Panc1 (cell line): ENCODE data around the gene MECR. TPM values are rescaled to one million over a fixed set of nuclear protein-coding genes. Genes with fewer than 3 reads are reported as not detected.

Source experiments
- ATAC-seq: fragments of 200-7000 bp; cut with Tn5 transposase; 2 replicates; pipeline ENCODE4 v1.9.1; 2020; ENCODE audit warnings: mild to moderate bottlenecking, moderate library complexity
- BruUV-seq: library from RNA; stranded (reverse); fragments of 400-500 nt; replicated peaks from 2 replicates; lab custom pipeline; 2021; lab: Mats Ljungman, UMichigan
- CTCF ChIA-PET: fragments of 300-600 bp; sonication (Branson Sonifier 250); formaldehyde crosslinking; loops from one replicate; lab custom pipeline; 2022; ENCODE audit warnings: antibody characterized with exemption; lab: Charles Lee
- POLR2A ChIA-PET: fragments of 300-600 bp; sonication (Branson Sonifier 250); formaldehyde crosslinking; loops from one replicate; lab custom pipeline; 2022; ENCODE audit warnings: antibody characterized with exemption; lab: Charles Lee
- DNase-seq: peaks from one replicate; pipeline ENCODE4 v3.0.0-alpha.2; 2010; ENCODE audit warnings: low read depth, low spot score
- H3K27ac ChIP-seq: 2 replicates; pipeline ENCODE4 v1.5.1; 2011; ENCODE audit warnings: mild to moderate bottlenecking, low read length, inconsistent platforms
- H3K27me3 ChIP-seq: fragments of 200-500 bp; sonication (Bioruptor generic); 2 replicates; pipeline ENCODE4 v1.6.0; 2014; ENCODE audit warnings: low read length, inconsistent platforms; ENCODE audit not compliant: control insufficient read depth, insufficient read depth
- H3K36me3 ChIP-seq: fragments of 200-500 bp; sonication (Bioruptor generic); 2 replicates; pipeline ENCODE4 v1.5.1; 2014; ENCODE audit warnings: inconsistent platforms, mild to moderate bottlenecking, low read length, moderate library complexity; ENCODE audit not compliant: control insufficient read depth, insufficient read depth
- H3K4me1 ChIP-seq: 2 replicates; pipeline ENCODE4 v1.5.1; 2011; ENCODE audit warnings: inconsistent platforms, mild to moderate bottlenecking, low read length, moderate library complexity; ENCODE audit not compliant: control insufficient read depth, insufficient read depth
- H3K4me3 ChIP-seq, 2 experiments: 2 replicates each; pipeline ENCODE4 v1.5.1; 2011 to 2012; ENCODE audit warnings: low read depth in 2 of 2, low read length in 2 of 2, mild to moderate bottlenecking in 2 of 2, inconsistent platforms in 1 of 2, moderate library complexity in 1 of 2
- H3K9me3 ChIP-seq: fragments of 200-500 bp; sonication (Bioruptor generic); 2 replicates; pipeline ENCODE4 v1.5.1; 2014; ENCODE audit warnings: low read depth, mild to moderate bottlenecking, inconsistent platforms, low read length, moderate library complexity; ENCODE audit not compliant: control insufficient read depth, insufficient read depth
- POLR2AphosphoS5 ChIP-seq: IDR thresholded peaks from 2 replicates; pipeline ENCODE4 v1.6.1; 2012; ENCODE audit warnings: mild to moderate bottlenecking, low read depth, low read length, moderate library complexity
- SIN3A ChIP-seq: IDR thresholded peaks from 2 replicates; pipeline ENCODE4 v1.6.1; 2012; ENCODE audit warnings: low read depth, mild to moderate bottlenecking, low read length, moderate library complexity, borderline replicate concordance; ENCODE audit not compliant: insufficient read depth
- TCF7L2 ChIP-seq: IDR thresholded peaks from 2 replicates; pipeline ENCODE4 v1.6.1; 2011; ENCODE audit warnings: mild to moderate bottlenecking, low read depth, low read length, inconsistent platforms
- in situ Hi-C: cut with HindIII; loops from 2 replicates; pipeline ENCODE4 v1.10.0; 2016; ENCODE audit warnings: low sequenced_read_pairs, low pct_unique_long_range_greater_than_20kb
- intact Hi-C: fragments of 100-400 bp; cut with micrococcal nuclease; formaldehyde crosslinking; loops from one replicate; pipeline ENCODE4 v1.10.0; 2022; ENCODE audit not compliant: unreplicated experiment
- total RNA-seq: library from RNA; stranded (reverse); gene quantifications from one replicate; pipeline ENCODE4 v1.2.1, GENCODE V29; 2021; ENCODE audit not compliant: unreplicated experiment
- TF ChIP-seq, protein P1 (sequence below): fragments of 450-650 bp; IDR thresholded peaks from 2 replicates; pipeline ENCODE4 v1.5.1; 2017; ENCODE audit warnings: mild to moderate bottlenecking
- TF ChIP-seq, protein P2 (sequence below), 2 experiments: IDR thresholded peaks; 2 replicates each; pipeline ENCODE4 v1.6.1; 2011 to 2012; ENCODE audit warnings: low read depth in 2 of 2, control low read depth in 1 of 2, low read length in 1 of 2, mild to moderate bottlenecking in 1 of 2, moderate library complexity in 1 of 2; ENCODE audit not compliant: insufficient read depth in 1 of 2

MECR gene
- total RNA-seq, 1 experiment from 2014 or later: 25.7 TPM

GRCh38 chr1:29227511-29227910 is 3.2 kb downstream of the MECR start:
- intact Hi-C loops (no loop called here), in situ Hi-C loops (no loop called here)
- no TSS peak for BruUV-seq
- ChIA-PET CTCF (no interaction called here), POLR2A (no interaction called here)
- no peak for DNase-seq
- Histone ChIP-seq H3K36me3 (no peaks in the 10 kb centered on the region; the same call in 1 of the 2 replicates), H3K4me3 (no peak overlapping the region), H3K9me3 (no peaks in the 10 kb centered on the region), H3K4me1 (peaks cover 10% of the 10 kb centered on the region), H3K27me3 (no peaks in the 10 kb centered on the region), H3K27ac (no peak overlapping the region)
- TF ChIP-seq, protein P1, sequence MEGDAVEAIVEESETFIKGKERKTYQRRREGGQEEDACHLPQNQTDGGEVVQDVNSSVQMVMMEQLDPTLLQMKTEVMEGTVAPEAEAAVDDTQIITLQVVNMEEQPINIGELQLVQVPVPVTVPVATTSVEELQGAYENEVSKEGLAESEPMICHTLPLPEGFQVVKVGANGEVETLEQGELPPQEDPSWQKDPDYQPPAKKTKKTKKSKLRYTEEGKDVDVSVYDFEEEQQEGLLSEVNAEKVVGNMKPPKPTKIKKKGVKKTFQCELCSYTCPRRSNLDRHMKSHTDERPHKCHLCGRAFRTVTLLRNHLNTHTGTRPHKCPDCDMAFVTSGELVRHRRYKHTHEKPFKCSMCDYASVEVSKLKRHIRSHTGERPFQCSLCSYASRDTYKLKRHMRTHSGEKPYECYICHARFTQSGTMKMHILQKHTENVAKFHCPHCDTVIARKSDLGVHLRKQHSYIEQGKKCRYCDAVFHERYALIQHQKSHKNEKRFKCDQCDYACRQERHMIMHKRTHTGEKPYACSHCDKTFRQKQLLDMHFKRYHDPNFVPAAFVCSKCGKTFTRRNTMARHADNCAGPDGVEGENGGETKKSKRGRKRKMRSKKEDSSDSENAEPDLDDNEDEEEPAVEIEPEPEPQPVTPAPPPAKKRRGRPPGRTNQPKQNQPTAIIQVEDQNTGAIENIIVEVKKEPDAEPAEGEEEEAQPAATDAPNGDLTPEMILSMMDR: no peak
- TF ChIP-seq TCF7L2 (no peak), SIN3A (no peak), POLR2AphosphoS5 (no peak)
- TF ChIP-seq, protein P2, sequence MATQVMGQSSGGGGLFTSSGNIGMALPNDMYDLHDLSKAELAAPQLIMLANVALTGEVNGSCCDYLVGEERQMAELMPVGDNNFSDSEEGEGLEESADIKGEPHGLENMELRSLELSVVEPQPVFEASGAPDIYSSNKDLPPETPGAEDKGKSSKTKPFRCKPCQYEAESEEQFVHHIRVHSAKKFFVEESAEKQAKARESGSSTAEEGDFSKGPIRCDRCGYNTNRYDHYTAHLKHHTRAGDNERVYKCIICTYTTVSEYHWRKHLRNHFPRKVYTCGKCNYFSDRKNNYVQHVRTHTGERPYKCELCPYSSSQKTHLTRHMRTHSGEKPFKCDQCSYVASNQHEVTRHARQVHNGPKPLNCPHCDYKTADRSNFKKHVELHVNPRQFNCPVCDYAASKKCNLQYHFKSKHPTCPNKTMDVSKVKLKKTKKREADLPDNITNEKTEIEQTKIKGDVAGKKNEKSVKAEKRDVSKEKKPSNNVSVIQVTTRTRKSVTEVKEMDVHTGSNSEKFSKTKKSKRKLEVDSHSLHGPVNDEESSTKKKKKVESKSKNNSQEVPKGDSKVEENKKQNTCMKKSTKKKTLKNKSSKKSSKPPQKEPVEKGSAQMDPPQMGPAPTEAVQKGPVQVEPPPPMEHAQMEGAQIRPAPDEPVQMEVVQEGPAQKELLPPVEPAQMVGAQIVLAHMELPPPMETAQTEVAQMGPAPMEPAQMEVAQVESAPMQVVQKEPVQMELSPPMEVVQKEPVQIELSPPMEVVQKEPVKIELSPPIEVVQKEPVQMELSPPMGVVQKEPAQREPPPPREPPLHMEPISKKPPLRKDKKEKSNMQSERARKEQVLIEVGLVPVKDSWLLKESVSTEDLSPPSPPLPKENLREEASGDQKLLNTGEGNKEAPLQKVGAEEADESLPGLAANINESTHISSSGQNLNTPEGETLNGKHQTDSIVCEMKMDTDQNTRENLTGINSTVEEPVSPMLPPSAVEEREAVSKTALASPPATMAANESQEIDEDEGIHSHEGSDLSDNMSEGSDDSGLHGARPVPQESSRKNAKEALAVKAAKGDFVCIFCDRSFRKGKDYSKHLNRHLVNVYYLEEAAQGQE (IDR thresholded peaks at IDR 0.05; ENCODE audit: insufficient read depth in 1 of 2, low read depth in 2 of 2, low read length in 1 of 2): no peak
- ATAC-seq: no peak

DNA sequence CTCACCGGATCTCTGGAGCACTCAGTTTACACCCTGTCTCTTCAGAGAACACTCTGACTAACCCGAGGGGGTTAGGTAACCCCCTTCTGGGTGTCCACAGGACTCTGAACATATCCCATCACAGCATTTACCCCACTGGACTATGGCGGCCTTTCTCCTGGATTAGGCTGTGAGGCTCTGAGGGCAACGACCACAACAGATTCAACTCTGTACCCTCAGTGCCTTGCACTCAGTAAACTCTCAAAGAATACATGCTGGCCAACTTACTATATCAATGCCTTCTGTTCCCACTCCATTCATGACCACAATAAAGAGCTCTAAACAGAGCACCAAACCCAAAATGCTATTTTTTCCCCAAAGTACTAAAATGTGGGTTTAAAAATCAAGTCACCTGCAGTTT is 5.4 kb downstream of the MECR start:
- intact Hi-C loops (no loop called here), in situ Hi-C loops (no loop called here)
- H3K4me1 ChIP-seq: peaks cover 6% of the 10 kb centered on the region
- ATAC-seq (no peak), DNase-seq (no peak)
- ChIA-PET CTCF (no interaction called here), POLR2A (no interaction called here)
- H3K27me3 ChIP-seq: no peaks in the 10 kb centered on the region
- H3K36me3 ChIP-seq: no peaks in the 10 kb centered on the region; the same call in 1 of the 2 replicates
- BruUV-seq: no TSS peak
- no peak overlapping the region for H3K4me3 ChIP-seq
- H3K27ac ChIP-seq: no peak overlapping the region
- no peaks in the 10 kb centered on the region for H3K9me3 ChIP-seq
- TF ChIP-seq TCF7L2: no peak
- no peak for TF ChIP-seq POLR2AphosphoS5
- TF ChIP-seq, protein P2 (IDR thresholded peaks at IDR 0.05; ENCODE audit: insufficient read depth in 1 of 2, low read depth in 2 of 2, low read length in 1 of 2): no peak
- no peak for TF ChIP-seq SIN3A
